GM12875 (cell line): Measurements from ENCODE around the gene DTL.
"Not testable (repeated sequence)": the region's sequence is repeated elsewhere in the genome, so short reads cannot be mapped to it uniquely, and the experiment has no call there.

Source experiments
- H3K4me3 ChIP-seq: one replicate; pipeline ENCODE4 v1.5.1; 2011; ENCODE audit warnings: low read depth, low read length, control low read depth
- CTCF ChIP-seq: IDR thresholded peaks from 2 replicates; pipeline ENCODE4 v1.5.1; 2011; ENCODE audit warnings: low read depth, mild to moderate bottlenecking, control low read depth, inconsistent platforms, low read length, moderate library complexity, borderline replicate concordance; ENCODE audit not compliant: insufficient read depth

DTL gene

DNA sequence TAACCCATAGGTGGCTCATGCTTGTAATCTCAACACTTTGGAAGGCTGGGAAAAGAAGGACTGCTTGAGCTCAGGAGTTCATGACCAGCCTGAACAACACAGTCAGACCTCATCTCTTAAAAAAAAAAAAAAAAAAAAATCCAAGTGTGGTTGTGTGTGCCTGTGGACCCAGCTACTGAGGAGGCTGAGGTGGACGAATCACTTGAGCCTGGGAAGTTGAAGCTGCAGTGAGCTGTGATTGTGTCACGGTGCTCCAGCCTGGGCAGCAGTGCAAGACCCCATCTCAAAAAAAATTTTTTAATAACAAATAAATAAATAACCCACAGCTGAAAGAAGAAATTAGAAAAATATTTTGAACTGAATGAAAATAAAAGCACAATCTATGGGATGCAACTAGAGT is 14.0 kb upstream of the DTL start:
- no peak for TF ChIP-seq CTCF

DNA sequence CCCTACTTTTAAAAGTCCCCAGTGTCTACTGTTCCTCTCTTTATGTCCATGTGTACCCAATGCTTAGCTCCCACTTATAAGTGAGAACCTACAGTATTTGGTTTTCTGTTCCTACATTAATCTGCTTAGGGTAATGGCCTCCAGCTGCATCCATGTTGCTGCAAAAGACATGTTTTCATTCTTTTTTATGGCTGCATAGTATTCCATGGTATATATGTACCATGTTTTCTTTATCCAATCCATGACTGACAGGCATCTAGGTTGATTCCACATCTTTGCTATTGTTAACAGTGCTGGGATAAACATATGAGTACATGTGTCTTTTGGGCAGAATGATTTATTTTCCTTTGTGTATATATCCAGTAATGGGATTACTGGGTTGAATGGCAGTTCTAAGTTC is 12.6 kb upstream of the DTL start:
- not testable (repeated sequence) for H3K4me3 ChIP-seq

More for the DNA sequence above, 14.0 kb upstream of the DTL start:
- no peak overlapping the region for H3K4me3 ChIP-seq

- H3K4me3 ChIP-seq = no peak overlapping the region
- no peak for TF ChIP-seq CTCF
Measured at GRCh38 chr1:212024469-212025149, 10.9 kb upstream of the DTL start.

DNA sequence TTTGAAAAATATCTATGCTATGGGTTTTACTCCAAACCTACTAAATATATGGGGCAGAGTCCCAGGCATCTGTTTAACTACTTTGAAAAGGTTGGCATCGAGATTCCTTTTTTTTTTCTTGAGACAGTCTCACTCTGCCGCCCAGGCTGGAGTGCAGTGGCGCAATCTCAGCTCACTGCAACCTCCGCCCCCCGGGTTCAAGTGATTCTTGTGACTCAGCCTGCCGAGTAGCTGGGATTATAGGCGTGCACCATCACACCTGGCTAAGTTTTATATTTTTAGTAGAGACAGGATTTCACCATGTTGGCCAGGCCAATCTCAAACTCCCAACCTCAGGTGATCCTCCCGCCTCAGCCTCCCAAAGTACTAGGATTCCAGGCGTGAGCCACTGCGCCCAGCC is 7.8 kb upstream of the DTL start:
- H3K4me3 ChIP-seq = not testable (repeated sequence)

- TF ChIP-seq CTCF = no peak
Measured at GRCh38 chr1:212030936-212031528, 4.5 kb upstream of the DTL start.

DNA sequence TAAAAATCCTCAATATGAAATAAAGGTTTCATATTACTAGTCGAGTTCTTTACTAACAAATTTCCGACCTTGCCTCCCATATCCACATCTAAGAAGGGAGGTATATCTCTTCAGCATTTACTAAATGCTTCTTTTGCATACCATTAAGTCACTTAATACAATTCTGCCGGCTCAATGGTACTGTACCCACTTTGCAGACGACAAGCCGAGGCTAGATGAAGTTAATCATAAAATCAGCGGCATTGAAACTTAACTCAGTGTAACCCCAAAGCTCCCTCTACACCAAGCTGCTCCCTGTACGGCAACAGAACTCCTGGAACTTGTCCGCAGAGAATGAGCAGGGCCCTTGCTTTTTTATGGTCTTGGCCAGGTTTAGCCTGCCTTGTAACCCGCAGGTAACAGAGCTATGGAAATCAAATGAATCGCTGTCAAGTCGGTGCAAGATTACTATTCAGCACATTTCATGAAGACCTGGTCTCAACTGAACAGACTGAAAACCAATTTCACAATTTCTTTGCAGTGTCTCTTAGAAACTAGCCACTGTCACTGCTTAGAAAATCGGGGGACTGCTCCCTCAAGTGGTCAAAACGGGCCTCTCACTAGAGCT is 929 bp upstream of the DTL start:
- TF ChIP-seq CTCF = no peak

More at GRCh38 chr1:212030936-212031528, 4.5 kb upstream of the DTL start:
- no peak overlapping the region for H3K4me3 ChIP-seq

GRCh38 chr1:212035835-212036605 is 472 bp downstream of the DTL start:
- TF ChIP-seq CTCF = no peak
- peak overlapping the region; percentile 71 for H3K4me3 ChIP-seq

More for the DNA sequence above, 929 bp upstream of the DTL start:
- H3K4me3 ChIP-seq = peak overlapping the region; percentile 86
